HL-60 (cell line): ENCODE measurements around the gene ABCG2.
"Not testable (repeated sequence)": the region's sequence is repeated elsewhere in the genome, so short reads cannot be mapped to it uniquely, and the experiment has no call there.

Experiments used
- DNase-seq, 2 experiments: peaks; one replicate each; pipeline ENCODE4 v3.0.0-alpha.2; 2010 to 2020; ENCODE audit warnings: low read depth in 1 of 2, low spot score in 1 of 2
- H3K27ac ChIP-seq: fragments of 250-450 bp; sonication (Bioruptor Pico); replicated peaks from 2 replicates; pipeline ENCODE4 v1.5.1; 2020; ENCODE audit warnings: mild to moderate bottlenecking, moderate library complexity
- H3K27me3 ChIP-seq: fragments of 250-450 bp; sonication (Bioruptor Pico); 2 replicates; pipeline ENCODE4 v1.5.1; 2021; ENCODE audit warnings: mild to moderate bottlenecking, moderate library complexity; ENCODE audit not compliant: insufficient read depth, poor library complexity, severe bottlenecking
- H3K4me3 ChIP-seq: replicated peaks from 2 replicates; pipeline ENCODE4 v1.5.1; 2011; ENCODE audit warnings: mild to moderate bottlenecking, control low read depth, low read length; ENCODE audit not compliant: insufficient read depth
- CTCF ChIP-seq: IDR thresholded peaks from one replicate; pipeline ENCODE4 v1.5.1; 2011; ENCODE audit warnings: low read length, control low read depth, inconsistent platforms; ENCODE audit not compliant: insufficient read depth
- GABPA ChIP-seq: IDR thresholded peaks from 2 replicates; pipeline ENCODE4 v1.6.1; 2012; ENCODE audit warnings: low read depth
- POLR2AphosphoS5 ChIP-seq: IDR thresholded peaks from 2 replicates; pipeline ENCODE4 v1.6.1; 2012; ENCODE audit warnings: low read depth
- REST ChIP-seq: IDR thresholded peaks from 2 replicates; pipeline ENCODE4 v1.6.1; 2012; ENCODE audit warnings: low read depth; ENCODE audit not compliant: insufficient replicate concordance
- SPI1 ChIP-seq: IDR thresholded peaks from 2 replicates; pipeline ENCODE4 v1.6.1; 2012; ENCODE audit warnings: low read depth, mild to moderate bottlenecking, borderline replicate concordance

ABCG2 gene

GRCh38 chr4:88162626-88163025 lies 4.2 kb upstream of the ABCG2 start:
- H3K27ac ChIP-seq: no peak overlapping the region
- peaks cover 15% of the 10 kb centered on the region for H3K27me3 ChIP-seq
- TF ChIP-seq REST (no peak), CTCF (no peak), GABPA (no peak), POLR2AphosphoS5 (no peak), SPI1 (no peak)
- no peak overlapping the region for H3K4me3 ChIP-seq
- no peak for DNase-seq

GRCh38 chr4:88159229-88159725 lies 838 bp upstream of the ABCG2 start:
- Histone ChIP-seq H3K27ac (no peak overlapping the region), H3K27me3 (peaks cover 18% of the 10 kb centered on the region), H3K4me3 (peak overlapping the region; percentile 48)
- TF ChIP-seq POLR2AphosphoS5 (no peak), CTCF (no peak), SPI1 (no peak), REST (no peak), GABPA (no peak)
- no peak for DNase-seq

- Histone ChIP-seq H3K4me3 (peak overlapping the region; percentile 48), H3K27ac (no peak overlapping the region), H3K27me3 (peaks cover 18% of the 10 kb centered on the region)
- TF ChIP-seq CTCF: no peak
- TF ChIP-seq SPI1: no peak
- no peak for TF ChIP-seq POLR2AphosphoS5
- TF ChIP-seq REST: no peak
- TF ChIP-seq GABPA: no peak
- no peak for DNase-seq
Measured at GRCh38 chr4:88158038-88158488, 376 bp downstream of the ABCG2 start.

GRCh38 chr4:88152331-88152730 lies 6.1 kb downstream of the ABCG2 start:
- not testable (repeated sequence) for H3K27ac ChIP-seq, H3K4me3 ChIP-seq, H3K27me3 ChIP-seq, DNase-seq
